HG02759 (cell line): ENCODE measurements around the gene FNDC3B.
"Not testable (repeated sequence)": the region's sequence is repeated elsewhere in the genome, so short reads cannot be mapped to it uniquely, and the experiment has no call there.

Experiments used
- ATAC-seq: cut with Tn5 transposase; IDR thresholded peaks from one replicate; pipeline ENCODE4 v1.9.1; 2021; ENCODE audit warnings: mild to moderate bottlenecking, moderate library complexity; ENCODE audit not compliant: unreplicated experiment

The FNDC3B gene

GRCh38 chr3:172227340-172228035 lies 188.1 kb downstream of the FNDC3B start:
- no peak for ATAC-seq

- no peak for ATAC-seq
These were observed 188.6 kb downstream of the FNDC3B start for GRCh38 chr3:172228036-172228415.

DNA sequence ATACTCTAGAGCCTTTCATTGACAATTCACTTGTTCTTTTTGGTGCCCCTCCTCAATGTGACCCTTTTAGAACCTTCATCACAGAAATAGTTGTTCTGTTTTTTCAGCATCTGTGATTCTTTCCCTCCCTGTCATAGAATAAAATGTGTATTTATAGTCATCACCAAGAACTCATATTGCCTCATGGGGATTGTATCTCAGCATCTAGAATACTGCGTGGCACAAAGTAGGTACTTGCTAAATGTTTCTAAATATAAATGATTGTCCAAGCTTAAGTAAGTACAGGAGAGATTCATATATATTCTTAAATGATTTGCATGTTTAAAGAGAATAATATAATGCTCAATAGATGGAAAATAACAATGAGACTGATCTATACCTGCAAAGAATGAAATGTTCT lies 190.1 kb downstream of the FNDC3B start:
- ATAC-seq, result no peak

GRCh38 chr3:172231318-172231901 lies 192.0 kb downstream of the FNDC3B start:
- ATAC-seq, result no peak

GRCh38 chr3:172232579-172233212 lies 193.3 kb downstream of the FNDC3B start:
- no peak for ATAC-seq

GRCh38 chr3:172233474-172234277 lies 194.3 kb downstream of the FNDC3B start:
- ATAC-seq, result no peak

- ATAC-seq, result no peak
These were observed 196.3 kb downstream of the FNDC3B start for GRCh38 chr3:172235698-172236097.

GRCh38 chr3:172236771-172237742 lies 197.7 kb downstream of the FNDC3B start:
- no peak for ATAC-seq

GRCh38 chr3:172238188-172238587 lies 198.8 kb downstream of the FNDC3B start:
- ATAC-seq, result no peak

GRCh38 chr3:172239218-172239790 lies 199.9 kb downstream of the FNDC3B start:
- no peak for ATAC-seq

DNA sequence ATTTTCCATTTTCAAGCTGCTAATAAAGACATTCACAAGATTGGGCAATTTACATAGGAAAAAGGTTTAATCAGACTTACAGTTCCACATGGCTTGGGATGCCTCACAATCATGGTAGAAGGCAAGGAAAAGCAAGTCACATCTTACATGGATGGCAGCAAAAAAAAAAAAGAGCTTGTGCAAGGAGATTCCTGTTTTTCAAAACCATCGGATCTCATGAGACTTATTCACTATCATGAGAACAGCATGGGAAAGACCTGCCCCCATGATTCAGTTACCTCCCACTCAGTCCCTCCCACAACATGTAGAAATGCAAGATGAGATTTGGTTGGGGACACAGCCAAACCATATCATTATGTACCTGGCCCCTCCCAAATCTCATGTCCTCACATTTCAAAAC lies 202.0 kb downstream of the FNDC3B start:
- no peak for ATAC-seq

GRCh38 chr3:172242471-172242870 lies 203.1 kb downstream of the FNDC3B start:
- not testable (repeated sequence) for ATAC-seq

- ATAC-seq, result not testable (repeated sequence)
These were observed 204.0 kb downstream of the FNDC3B start for GRCh38 chr3:172243376-172243775.

GRCh38 chr3:172244011-172244410 lies 204.6 kb downstream of the FNDC3B start:
- ATAC-seq, result no peak

DNA sequence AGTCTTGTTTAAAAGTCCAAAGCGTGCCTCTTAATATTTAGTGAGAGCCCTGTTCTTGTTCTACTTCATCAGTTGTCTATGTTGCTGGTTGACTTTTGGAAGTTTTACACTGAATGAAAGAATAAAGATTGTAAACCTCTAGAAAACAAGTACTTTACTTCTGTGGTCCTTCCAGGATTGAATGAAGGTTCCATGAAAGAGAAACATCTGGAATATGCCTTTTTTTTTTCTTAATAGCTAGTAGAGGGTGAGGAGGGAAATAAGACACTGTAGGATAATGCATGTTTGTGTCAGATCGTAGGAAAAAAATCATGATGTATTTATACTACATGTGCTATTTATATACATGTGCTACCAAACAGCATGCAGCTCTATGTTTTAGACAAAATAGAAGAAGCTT lies 205.9 kb downstream of the FNDC3B start:
- ATAC-seq, result no peak

- ATAC-seq, result no peak
These were observed 206.9 kb downstream of the FNDC3B start for GRCh38 chr3:172246107-172246844.

GRCh38 chr3:172247525-172248274 lies 208.3 kb downstream of the FNDC3B start:
- no peak for ATAC-seq

- no peak for ATAC-seq
These were observed 209.7 kb downstream of the FNDC3B start for GRCh38 chr3:172249039-172249438.

DNA sequence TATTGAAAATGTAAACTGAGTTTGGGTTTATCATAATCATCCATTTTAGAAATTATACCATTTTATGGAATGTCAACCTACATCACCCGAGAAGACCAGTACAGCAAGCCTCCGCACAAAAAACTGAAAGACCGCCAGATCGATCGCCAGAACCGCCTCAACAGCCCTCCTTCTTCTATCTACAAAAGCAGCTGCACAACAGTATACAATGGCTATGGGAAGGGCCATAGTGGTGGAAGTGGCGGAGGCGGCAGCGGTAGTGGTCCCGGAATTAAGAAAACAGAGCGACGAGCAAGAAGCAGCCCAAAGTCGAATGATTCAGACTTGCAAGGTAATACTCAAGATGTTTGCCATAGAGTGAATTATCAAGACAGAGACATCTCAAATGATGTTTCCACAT lies 211.8 kb downstream of the FNDC3B start:
- ATAC-seq, result no peak
